ENCODE results near the gene ARPC1B. TPM values are rescaled to one million over a fixed set of nuclear protein-coding genes. Genes with fewer than 3 reads are reported as not detected.

Gene ARPC1B
- polyA plus RNA-seq, 1 experiment: 642 TPM

DNA sequence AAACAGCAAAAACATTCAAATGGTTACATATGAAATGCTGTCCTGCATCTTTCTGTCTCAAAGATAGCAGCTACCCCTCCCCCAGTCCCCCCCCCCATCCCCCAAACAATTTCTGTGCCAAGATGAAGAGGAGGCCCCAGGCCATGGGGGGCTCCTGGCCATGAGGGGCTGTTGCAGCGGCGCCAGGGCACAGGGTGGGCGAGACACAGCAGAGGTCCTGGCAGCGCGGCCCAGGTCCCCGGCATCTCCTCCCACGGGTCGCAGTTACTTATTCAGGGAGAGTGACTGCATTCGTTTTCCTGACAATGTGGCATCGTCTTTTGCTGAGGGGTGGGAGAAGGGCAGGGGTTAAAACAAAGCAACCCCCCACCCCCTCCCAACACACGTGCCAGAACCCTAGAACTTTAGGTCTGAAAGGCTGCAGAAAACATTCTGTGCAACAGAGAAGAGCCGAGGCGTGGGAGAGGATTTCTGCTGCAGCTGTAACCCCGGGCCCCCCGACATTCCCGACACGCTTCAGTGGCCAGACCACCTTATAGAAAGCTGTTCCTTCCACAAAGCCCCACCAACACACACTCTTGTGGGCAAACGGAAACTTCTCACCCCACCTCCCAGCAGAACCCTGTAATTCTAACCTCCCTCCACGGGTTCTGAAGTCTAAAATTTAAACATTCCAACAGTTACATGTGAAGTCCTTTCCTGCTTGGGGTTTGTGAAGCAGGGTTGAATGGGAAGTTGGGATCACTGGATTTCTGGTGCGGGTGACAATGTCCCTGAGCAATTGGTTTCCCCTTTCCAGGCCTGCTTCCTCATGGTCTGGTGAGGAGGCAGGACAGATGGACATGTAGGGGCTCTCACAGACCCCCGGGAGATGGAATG lies 22.1 kb downstream of the ARPC1B start:
- POLR2A ChIA-PET: no interaction called here
- no peak for TF ChIP-seq CTCF (IDR thresholded peaks at IDR 0.05; ENCODE audit: insufficient read depth, low read depth, low read length)

GRCh38 chr7:99397297-99397983 lies 22.9 kb downstream of the ARPC1B start:
- no peaks in the 10 kb centered on the region for H3K27me3 ChIP-seq (ENCODE audit: control insufficient read depth, insufficient read depth, low read length)
- ChIA-PET CTCF (no interaction called here), POLR2A (no interaction called here)
- DNase-seq (ENCODE audit: low read depth): no peak
- H3K4me3 ChIP-seq (ENCODE audit: low read depth, low read length): no peak overlapping the region
- H3K36me3 ChIP-seq (ENCODE audit: control insufficient read depth, insufficient read depth, low read length): peaks cover 45% of the 10 kb centered on the region
- TF ChIP-seq CTCF (IDR thresholded peaks at IDR 0.05; ENCODE audit: insufficient read depth, low read depth, low read length): no peak

More for the DNA sequence above, 22.1 kb downstream of the ARPC1B start:
- Histone ChIP-seq H3K27me3 (ENCODE audit: control insufficient read depth, insufficient read depth, low read length) (no peaks in the 10 kb centered on the region), H3K4me3 (ENCODE audit: low read depth, low read length) (no peak overlapping the region), H3K36me3 (ENCODE audit: control insufficient read depth, insufficient read depth, low read length) (peaks cover 47% of the 10 kb centered on the region)
- CTCF ChIA-PET: no interaction called here
- DNase-seq (ENCODE audit: low read depth): no peak

- DNase-seq (ENCODE audit: low read depth): no peak
- ChIA-PET CTCF (interaction anchor here (0.6 to 1.0 kb wide), 5 partner anchors 10 to 363 kb away, joined by 3 read pairs; partner anchors contain the start of gene BUD31), POLR2A (no interaction called here)
- H3K27me3 ChIP-seq (ENCODE audit: control insufficient read depth, insufficient read depth, low read length): no peaks in the 10 kb centered on the region
- H3K4me3 ChIP-seq (ENCODE audit: low read depth, low read length): no peak overlapping the region
- TF ChIP-seq CTCF (IDR thresholded peaks at IDR 0.05; ENCODE audit: insufficient read depth, low read depth, low read length): no peak
- H3K36me3 ChIP-seq (ENCODE audit: control insufficient read depth, insufficient read depth, low read length): peaks cover 42% of the 10 kb centered on the region
Observed at GRCh38 chr7:99398891-99399445, 24.4 kb downstream of the ARPC1B start.

DNA sequence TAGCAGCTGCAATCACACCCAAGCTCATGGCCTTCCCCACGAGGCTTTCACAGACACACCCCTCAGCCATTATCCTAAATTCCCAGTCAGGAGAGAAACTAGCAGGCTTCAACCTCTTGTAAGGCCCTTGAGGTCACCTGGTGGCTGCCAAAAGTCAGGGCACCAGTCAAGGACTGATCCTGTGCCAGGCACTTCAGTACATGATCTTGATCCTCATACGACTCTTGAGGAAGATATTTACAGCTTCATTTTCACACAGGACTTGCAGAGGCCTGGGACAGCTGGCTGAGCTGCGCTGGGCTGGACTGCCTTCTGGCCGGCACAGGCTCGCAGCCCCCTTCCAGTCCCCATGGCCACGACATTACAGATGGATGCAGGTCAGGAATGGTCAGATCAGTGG lies 25.1 kb downstream of the ARPC1B start:
- no peak for TF ChIP-seq CTCF (IDR thresholded peaks at IDR 0.05; ENCODE audit: insufficient read depth, low read depth, low read length)
- Histone ChIP-seq H3K36me3 (ENCODE audit: control insufficient read depth, insufficient read depth, low read length) (peaks cover 42% of the 10 kb centered on the region), H3K27me3 (ENCODE audit: control insufficient read depth, insufficient read depth, low read length) (no peaks in the 10 kb centered on the region), H3K4me3 (ENCODE audit: low read depth, low read length) (no peak overlapping the region)
- DNase-seq (ENCODE audit: low read depth): no peak
- ChIA-PET POLR2A (no interaction called here), CTCF (interaction anchor here (0.6 to 0.8 kb wide), 2 partner anchors 9 to 364 kb away, joined by 3 read pairs; no protein-coding TSS in a partner anchor)

GRCh38 chr7:99402854-99403253 lies 28.3 kb downstream of the ARPC1B start:
- POLR2A ChIA-PET: no interaction called here
- no peak for TF ChIP-seq CTCF (IDR thresholded peaks at IDR 0.05; ENCODE audit: insufficient read depth, low read depth, low read length)
- peaks cover 30% of the 10 kb centered on the region for H3K36me3 ChIP-seq (ENCODE audit: control insufficient read depth, insufficient read depth, low read length)
- no peak overlapping the region for H3K4me3 ChIP-seq (ENCODE audit: low read depth, low read length)
- DNase-seq (ENCODE audit: low read depth): no peak
- CTCF ChIA-PET: interaction anchor here (2.2 kb wide), 1 partner anchor 10 kb away, joined by 7 read pairs; no protein-coding TSS in a partner anchor
- H3K27me3 ChIP-seq (ENCODE audit: control insufficient read depth, insufficient read depth, low read length): no peaks in the 10 kb centered on the region

All from BJ (cell line).